PC-9 (cell line): ENCODE data around the gene ZNF583. TPM values are rescaled to one million over a fixed set of nuclear protein-coding genes. Genes with fewer than 3 reads are reported as not detected.

Source experiments
- BruUV-seq: library from RNA; stranded (reverse); fragments of 400-500 nt; replicated peaks from 2 replicates; lab custom pipeline; 2021; lab: Mats Ljungman, UMichigan
- CTCF ChIA-PET: fragments of 300-600 bp; sonication (Branson Sonifier 250); formaldehyde crosslinking; loops from one replicate; lab custom pipeline; 2022; ENCODE audit warnings: antibody characterized with exemption; lab: Charles Lee
- POLR2A ChIA-PET: fragments of 300-600 bp; sonication (Branson Sonifier 250); formaldehyde crosslinking; loops from one replicate; lab custom pipeline; 2022; ENCODE audit warnings: antibody characterized with exemption; ENCODE audit not compliant: unreplicated experiment; lab: Charles Lee
- DNase-seq, 2 experiments: peaks; one replicate each; pipeline versions ENCODE4 v3.0.0 to v3.0.0-alpha.2; 2015 to 2022; ENCODE audit warnings: mixed read lengths in 1 of 2
- H2AFZ ChIP-seq: fragments of 200-600 bp; sonication (generic); 2 replicates; pipeline ENCODE4 v1.8.1; 2017; ENCODE audit warnings: antibody characterized with exemption
- H3F3A ChIP-seq: fragments of 200-600 bp; sonication (generic); 2 replicates; pipeline ENCODE4 v1.8.1; 2017; ENCODE audit warnings: antibody characterized with exemption, mild to moderate bottlenecking, low read depth; ENCODE audit not compliant: insufficient read depth
- H3K27ac ChIP-seq: fragments of 200-600 bp; sonication (generic); 2 replicates; pipeline ENCODE4 v1.6.1; 2016; ENCODE audit warnings: mixed run types
- H3K27me3 ChIP-seq: fragments of 200-600 bp; sonication (generic); 2 replicates; pipeline ENCODE4 v1.6.1; 2016; ENCODE audit warnings: low read depth, mixed run types; ENCODE audit not compliant: insufficient read depth
- H3K36me3 ChIP-seq: fragments of 200-600 bp; sonication (generic); 2 replicates; pipeline ENCODE4 v1.6.1; 2016; ENCODE audit warnings: low read depth, mixed run types
- H3K4me1 ChIP-seq: fragments of 200-600 bp; sonication (generic); replicated peaks from 2 replicates; pipeline ENCODE4 v1.6.1; 2016; ENCODE audit warnings: mixed run types; ENCODE audit not compliant: insufficient read depth
- H3K4me2 ChIP-seq: fragments of 200-600 bp; sonication (generic); 2 replicates; pipeline ENCODE4 v1.6.1; 2017; ENCODE audit warnings: mixed run types
- H3K4me3 ChIP-seq: fragments of 200-600 bp; sonication (generic); 2 replicates; pipeline ENCODE4 v1.6.1; 2016; ENCODE audit warnings: mixed run types
- H3K79me2 ChIP-seq: fragments of 200-600 bp; sonication (generic); 2 replicates; pipeline ENCODE4 v1.6.1; 2017; ENCODE audit warnings: low read depth, mixed run types
- H3K9me2 ChIP-seq: fragments of 200-600 bp; sonication (generic); 2 replicates; pipeline ENCODE4 v1.8.1; 2017; ENCODE audit warnings: mild to moderate bottlenecking; ENCODE audit not compliant: insufficient read depth
- H3K9me3 ChIP-seq: fragments of 200-600 bp; sonication (generic); 2 replicates; pipeline ENCODE4 v1.8.1; 2016; ENCODE audit warnings: low read depth; ENCODE audit not compliant: insufficient read depth
- H4K20me1 ChIP-seq: fragments of 200-600 bp; sonication (generic); 2 replicates; pipeline ENCODE4 v1.8.1; 2017; ENCODE audit not compliant: insufficient read depth
- EZH2 ChIP-seq: fragments of 200-600 bp; sonication (generic); IDR thresholded peaks from 2 replicates; pipeline ENCODE4 v1.8.0; 2017; ENCODE audit warnings: antibody characterized with exemption, low read depth
- intact Hi-C: fragments of 100-400 bp; cut with micrococcal nuclease; formaldehyde crosslinking; loops from one replicate; pipeline ENCODE4 v1.10.0; 2022; ENCODE audit not compliant: unreplicated experiment
- total RNA-seq: library from RNA; stranded (reverse); gene quantifications from 2 replicates; pipeline ENCODE4 v1.2.3, GENCODE V29; 2021
- TF ChIP-seq, protein P1 (sequence below): fragments of 200-600 bp; sonication (generic); conservative IDR thresholded peaks from 2 replicates; pipeline ENCODE4 v1.6.1; 2017; ENCODE audit warnings: mixed run types, antibody characterized with exemption, mild to moderate bottlenecking, moderate library complexity

ZNF583 gene
- total RNA-seq, 1 experiment from 2014 or later: 3.1 TPM

DNA sequence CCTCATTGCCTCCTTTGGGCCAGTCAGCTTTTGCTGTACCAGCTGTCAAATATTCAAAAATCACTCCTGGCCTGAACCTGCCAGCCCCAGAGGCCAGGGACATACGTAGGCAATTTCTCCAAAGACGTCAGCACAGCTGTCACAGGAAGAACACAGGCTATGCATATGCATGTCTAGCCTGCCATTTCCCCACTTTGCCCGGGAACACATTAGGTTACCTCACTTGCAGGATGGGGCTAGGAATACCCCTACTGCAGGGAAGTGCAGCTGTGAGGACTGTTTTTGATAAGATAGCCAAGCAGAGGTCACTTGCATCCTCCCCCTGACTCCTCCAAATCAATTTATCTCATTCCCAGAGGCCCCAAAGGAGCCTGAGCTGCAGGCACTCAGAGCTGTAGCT is 70.2 kb downstream of the ZNF583 start:
- ChIA-PET CTCF (no interaction called here), POLR2A (no interaction called here)
- no peaks in the 10 kb centered on the region for H3K79me2 ChIP-seq
- H3K27ac ChIP-seq: no peak overlapping the region
- intact Hi-C loops: no loop called here
- H3K27me3 ChIP-seq: peaks cover 65% of the 10 kb centered on the region
- no peaks in the 10 kb centered on the region for H3K36me3 ChIP-seq
- no peak overlapping the region for H3K4me3 ChIP-seq
- DNase-seq: no peak
- H3K4me2 ChIP-seq: no peak overlapping the region
- H3K9me2 ChIP-seq: no peaks in the 10 kb centered on the region
- H2AFZ ChIP-seq: no peak overlapping the region
- 0 out of 2 replicates have a peak, but pooled peaks cover 5% of the 10 kb centered on the region for H3K9me3 ChIP-seq
- no peaks in the 10 kb centered on the region for H3K4me1 ChIP-seq
- H4K20me1 ChIP-seq: no peaks in the 10 kb centered on the region
- TF ChIP-seq EZH2: no peak
- TF ChIP-seq, protein P1, sequence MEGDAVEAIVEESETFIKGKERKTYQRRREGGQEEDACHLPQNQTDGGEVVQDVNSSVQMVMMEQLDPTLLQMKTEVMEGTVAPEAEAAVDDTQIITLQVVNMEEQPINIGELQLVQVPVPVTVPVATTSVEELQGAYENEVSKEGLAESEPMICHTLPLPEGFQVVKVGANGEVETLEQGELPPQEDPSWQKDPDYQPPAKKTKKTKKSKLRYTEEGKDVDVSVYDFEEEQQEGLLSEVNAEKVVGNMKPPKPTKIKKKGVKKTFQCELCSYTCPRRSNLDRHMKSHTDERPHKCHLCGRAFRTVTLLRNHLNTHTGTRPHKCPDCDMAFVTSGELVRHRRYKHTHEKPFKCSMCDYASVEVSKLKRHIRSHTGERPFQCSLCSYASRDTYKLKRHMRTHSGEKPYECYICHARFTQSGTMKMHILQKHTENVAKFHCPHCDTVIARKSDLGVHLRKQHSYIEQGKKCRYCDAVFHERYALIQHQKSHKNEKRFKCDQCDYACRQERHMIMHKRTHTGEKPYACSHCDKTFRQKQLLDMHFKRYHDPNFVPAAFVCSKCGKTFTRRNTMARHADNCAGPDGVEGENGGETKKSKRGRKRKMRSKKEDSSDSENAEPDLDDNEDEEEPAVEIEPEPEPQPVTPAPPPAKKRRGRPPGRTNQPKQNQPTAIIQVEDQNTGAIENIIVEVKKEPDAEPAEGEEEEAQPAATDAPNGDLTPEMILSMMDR: no peak
- BruUV-seq: no TSS peak
- H3F3A ChIP-seq: no peaks in the 10 kb centered on the region

DNA sequence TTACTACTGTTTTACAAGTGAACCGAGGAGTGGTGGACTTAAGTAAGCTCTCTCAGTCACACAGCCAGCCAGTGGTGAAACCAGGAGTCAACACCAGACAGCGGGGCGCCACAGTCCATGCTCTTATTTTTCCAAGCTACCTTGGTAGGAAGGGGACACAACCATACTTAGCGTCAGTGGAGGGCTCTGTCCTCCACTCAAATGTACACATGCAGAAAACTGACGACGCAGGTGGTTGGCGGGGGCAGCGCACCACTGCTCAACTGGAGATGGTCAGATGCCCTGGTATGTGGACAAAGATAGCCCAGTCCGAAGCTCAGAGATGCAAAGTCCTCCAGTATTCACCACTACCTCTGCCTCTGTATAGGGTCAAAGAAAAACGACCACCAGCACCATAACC is 72.0 kb downstream of the ZNF583 start:
- Histone ChIP-seq H2AFZ (no peak overlapping the region), H3K9me2 (no peaks in the 10 kb centered on the region), H4K20me1 (no peaks in the 10 kb centered on the region), H3K27me3 (peaks cover 59% of the 10 kb centered on the region), H3K36me3 (no peaks in the 10 kb centered on the region), H3K27ac (no peak overlapping the region), H3K4me1 (no peaks in the 10 kb centered on the region), H3K79me2 (no peaks in the 10 kb centered on the region), H3F3A (no peaks in the 10 kb centered on the region), H3K9me3 (0 out of 2 replicates have a peak, but pooled peaks cover 5% of the 10 kb centered on the region), H3K4me3 (no peak overlapping the region), H3K4me2 (no peak overlapping the region)
- POLR2A ChIA-PET: no interaction called here
- CTCF ChIA-PET: no interaction called here
- intact Hi-C loops: no loop called here
- DNase-seq: no peak
- BruUV-seq: no TSS peak
- no peak for TF ChIP-seq EZH2
- TF ChIP-seq, protein P1: no peak

Other genes with a start within 250 kb of the ZNF583 start
- not detected in 2 replicates for gene GALP, start 228.3 kb upstream of the ZNF583 start, total RNA-seq
- gene ZSCAN5B, start 206.5 kb upstream of the ZNF583 start, total RNA-seq: not detected in 2 replicates
- not detected in 2 replicates for gene ZSCAN5C, start 202.1 kb upstream of the ZNF583 start, total RNA-seq
- not detected in 2 replicates for gene EDDM13, start 131.6 kb upstream of the ZNF583 start, total RNA-seq
- gene ZSCAN5A, start 89.5 kb upstream of the ZNF583 start, total RNA-seq: 20.5 and 23.6 TPM in 2 replicates
- 1.8 and 3.4 TPM in 2 replicates for gene ZNF582, start 10.8 kb upstream of the ZNF583 start, total RNA-seq
- gene ZNF667, start 73.0 kb downstream of the ZNF583 start, total RNA-seq: not detected in 2 replicates
- 0.57 and 0.78 TPM in 2 replicates for gene ZNF471, start 103.5 kb downstream of the ZNF583 start, total RNA-seq
- 2.8 and 3.2 TPM in 2 replicates for gene ZFP28, start 134.6 kb downstream of the ZNF583 start, total RNA-seq
- 1.2 and 1.7 TPM in 2 replicates for gene ZNF470, start 163.1 kb downstream of the ZNF583 start, total RNA-seq
- gene ZNF71, start 191.0 kb downstream of the ZNF583 start, total RNA-seq: 7.1 and 7.2 TPM in 2 replicates
- gene SMIM17, start 238.8 kb downstream of the ZNF583 start, total RNA-seq: 0.33 TPM in 1 of 2 replicates, not detected in the other